B cell (primary cell): ENCODE results near the gene TMEM238L. TPM values are rescaled to one million over a fixed set of nuclear protein-coding genes. Genes with fewer than 3 reads are reported as not detected.

Source experiments
- ATAC-seq: fragments of 200-7000 bp; cut with Tn5 transposase; one replicate; pipeline ENCODE4 v1.10.0; 2021; ENCODE audit warnings: low read depth, mild to moderate bottlenecking, moderate number of reproducible peaks, moderate library complexity
- CTCF ChIA-PET: fragments of 350-600 bp; sonication (Branson Sonifier 250); formaldehyde crosslinking; loops from one replicate; lab custom pipeline; 2021; ENCODE audit warnings: antibody characterized with exemption, inconsistent platforms; lab: Charles Lee
- POLR2A ChIA-PET: fragments of 350-600 bp; sonication (Branson Sonifier 250); formaldehyde crosslinking; loops from one replicate; lab custom pipeline; 2021; ENCODE audit warnings: antibody characterized with exemption; lab: Charles Lee
- DNase-seq: peaks from one replicate; pipeline ENCODE4 v3.0.0; 2013
- H2AFZ ChIP-seq: 2 replicates; pipeline ENCODE4 v1.6.1; 2012; ENCODE audit warnings: mild to moderate bottlenecking, low read depth, low read length; ENCODE audit not compliant: insufficient read depth, poor library complexity, severe bottlenecking
- H3K27ac ChIP-seq, 2 donors: 1 replicate in 1 of 2; 2 replicates in 1 of 2; pipeline ENCODE4 v1.5.1; 2012 to 2013; ENCODE audit warnings: low read length in 2 of 2, mild to moderate bottlenecking in 2 of 2, moderate library complexity in 1 of 2
- H3K27me3 ChIP-seq, 4 experiments: fragments of 200-600 bp in 1 of 4; sonication (generic) in 1 of 4; replicated peaks in 1 of 4; 1 replicate in 2 of 4; 2 replicates in 2 of 4; pipeline versions ENCODE4 v1.6.1 to v1.7.0; 2013 to 2016; ENCODE audit warnings: low read length in 3 of 4, mild to moderate bottlenecking in 2 of 4, mixed read lengths in 1 of 4, moderate library complexity in 1 of 4; ENCODE audit not compliant: insufficient read depth in 4 of 4, control insufficient read depth in 3 of 4; ENCODE audit errors: control extremely low read depth in 1 of 4
- H3K36me3 ChIP-seq, 2 experiments: replicated peaks in 1 of 2; 1 replicate in 1 of 2; 2 replicates in 1 of 2; pipeline versions ENCODE4 v1.6.1 to v1.7.1; 2013; ENCODE audit warnings: low read length in 1 of 2; ENCODE audit not compliant: insufficient read depth in 2 of 2, control insufficient read depth in 1 of 2; ENCODE audit errors: control extremely low read depth in 1 of 2, extremely low read depth in 1 of 2
- H3K4me1 ChIP-seq, 2 donors: fragments of 200-600 bp in 1 of 2; sonication (generic) in 1 of 2; 1 replicate in 1 of 2; 2 replicates in 1 of 2; pipeline versions ENCODE4 v1.5.1 to v1.6.1; 2013 to 2017; ENCODE audit warnings: low read length in 2 of 2; ENCODE audit not compliant: control insufficient read depth in 2 of 2, insufficient read depth in 2 of 2
- H3K4me2 ChIP-seq: replicated peaks from 2 replicates; pipeline ENCODE3; 2012; ENCODE audit warnings: mild to moderate bottlenecking, low read depth, low read length; ENCODE audit not compliant: poor library complexity, severe bottlenecking
- H3K4me3 ChIP-seq, 5 experiments: fragments of 200-600 bp in 1 of 5; sonication (generic) in 1 of 5; 1 replicate in 3 of 5; 2 replicates in 2 of 5; pipeline versions ENCODE4 v1.5.1 to v1.7.0; 2011 to 2016; ENCODE audit warnings: low read length in 4 of 5, mild to moderate bottlenecking in 4 of 5, low read depth in 2 of 5, control low read depth in 1 of 5, moderate library complexity in 1 of 5; ENCODE audit not compliant: insufficient read depth in 1 of 5; ENCODE audit errors: control extremely low read depth in 1 of 5, extremely low read depth in 1 of 5
- H3K79me2 ChIP-seq: fragments of 200-600 bp; sonication (generic); one replicate; pipeline ENCODE4 v1.6.0; 2016; ENCODE audit warnings: low read length; ENCODE audit not compliant: control insufficient read depth, insufficient read depth
- H3K9ac ChIP-seq: fragments of 200-600 bp; sonication (generic); 2 replicates; pipeline ENCODE4 v1.6.1; 2017; ENCODE audit warnings: mild to moderate bottlenecking, low read length, moderate library complexity
- H3K9me3 ChIP-seq, 3 donors: one replicate each; pipeline versions ENCODE4 v1.6.1 to v1.7.1; 2013; ENCODE audit warnings: low read length in 2 of 3; ENCODE audit not compliant: control insufficient read depth in 2 of 3, insufficient read depth in 1 of 3; ENCODE audit errors: control extremely low read depth in 1 of 3
- H4K20me1 ChIP-seq: 2 replicates; pipeline ENCODE4 v1.6.0; 2012; ENCODE audit warnings: mild to moderate bottlenecking, low read length; ENCODE audit not compliant: insufficient read depth, control insufficient read depth, poor library complexity, severe bottlenecking
- H3K27ac Mint-ChIP-seq: one replicate; pipeline ENCODE4 v1.8.0; 2021; ENCODE audit warnings: mixed read lengths
- H3K27me3 Mint-ChIP-seq: one replicate; pipeline ENCODE4 v1.8.0; 2021; ENCODE audit warnings: mixed read lengths
- H3K4me1 Mint-ChIP-seq: one replicate; pipeline ENCODE4 v1.8.0; 2021; ENCODE audit warnings: mixed read lengths
- H3K4me3 Mint-ChIP-seq: one replicate; pipeline ENCODE4 v1.8.0; 2021; ENCODE audit warnings: mixed read lengths
- H3K9me3 Mint-ChIP-seq: one replicate; pipeline ENCODE4 v1.8.0; 2022; ENCODE audit warnings: mixed read lengths; ENCODE audit not compliant: insufficient read depth
- EZH2 ChIP-seq: IDR thresholded peaks from 2 replicates; pipeline ENCODE4 v1.6.1; 2012; ENCODE audit warnings: borderline replicate concordance, low read depth, mild to moderate bottlenecking, moderate library complexity, low read length; ENCODE audit not compliant: insufficient read depth, poor library complexity, severe bottlenecking
- WGBS: methylation state at CpG from one replicate; pipeline ENCODE4 v1.1.5; 2013; ENCODE audit warnings: missing lambda C conversion rate; ENCODE audit not compliant: insufficient coverage; 5-methylcytosine and 5-hydroxymethylcytosine counted together
- intact Hi-C: fragments of 100-400 bp; cut with micrococcal nuclease; formaldehyde crosslinking; loops from one replicate; pipeline ENCODE4 v1.10.0; 2022
- polyA plus RNA-seq: library from polyadenylated mRNA; depleted of rRNA; stranded (reverse); fragments of >200 nt; gene quantifications from 2 replicates; pipeline ENCODE4 v1.2.3, GENCODE V29; 2012
- total RNA-seq, 2 donors: library from RNA; stranded (reverse); fragments of 120-200 nt in 1 of 2; gene quantifications; 1 replicate in 1 of 2; 2 replicates in 1 of 2; pipeline versions ENCODE4 v1.2.3 to v1.2.4, GENCODE V29; 2013 to 2022
- TF ChIP-seq, protein P1 (sequence below): fragments of 200-600 bp; IDR thresholded peaks from one replicate; pipeline ENCODE4 v1.8.0; 2022; ENCODE audit warnings: antibody characterized with exemption, mild to moderate bottlenecking

Gene TMEM238L
- total and polyA plus RNA-seq, 2 donors (not counting 1 experiment from before 2014, with no cell fraction given): not detected

DNA sequence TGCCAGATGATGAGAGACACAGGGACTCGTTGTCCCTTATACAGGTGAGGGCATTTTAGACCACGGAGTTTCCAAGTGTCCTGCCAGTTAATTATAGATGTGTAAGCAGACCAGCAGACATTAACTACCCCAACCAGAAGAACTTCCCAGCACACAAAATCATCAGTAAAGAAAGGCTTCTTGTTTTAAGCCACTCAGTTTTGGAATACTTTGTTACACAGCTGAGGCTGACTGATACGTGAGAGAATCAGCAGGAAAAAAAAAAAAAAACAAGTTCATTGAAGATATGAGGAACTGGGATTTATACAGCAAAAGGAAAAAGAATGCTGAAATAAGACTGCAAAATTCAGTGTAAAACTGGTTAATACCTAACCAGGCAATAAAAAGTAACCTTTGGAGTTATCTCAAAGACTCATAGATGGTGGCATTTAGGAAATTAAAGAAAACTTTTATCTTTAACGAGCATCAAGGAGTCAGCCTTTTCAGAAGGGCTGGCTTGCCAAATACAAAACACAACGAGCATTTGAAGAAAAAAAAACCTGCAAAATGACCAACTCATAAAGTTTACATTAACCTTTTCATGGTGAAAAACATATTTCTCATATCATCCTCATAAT is 28.1 kb downstream of the TMEM238L start:
- H3K27me3 ChIP-seq: peaks cover 0 to 4% (median 0%) of the 10 kb centered on the region in 4 experiments
- Mint-ChIP-seq H3K27ac (no peak overlapping the region), H3K27me3 (peaks cover 2% of the 10 kb centered on the region), H3K4me3 (no peak overlapping the region), H3K9me3 (peaks cover 10% of the 10 kb centered on the region), H3K4me1 (peaks cover 5% of the 10 kb centered on the region)
- ATAC-seq: no peak
- H3K4me2 ChIP-seq: no peak overlapping the region
- intact Hi-C loops: no loop called here
- H3K79me2 ChIP-seq: no peaks in the 10 kb centered on the region
- peaks cover 0 to 8% (median 6%) of the 10 kb centered on the region in 3 donors for H3K9me3 ChIP-seq
- no peak overlapping the region for H3K27ac ChIP-seq
- DNase-seq: no peak
- H2AFZ ChIP-seq: no peak overlapping the region
- no peak overlapping the region for H3K4me3 ChIP-seq
- no peaks in the 10 kb centered on the region for H4K20me1 ChIP-seq
- TF ChIP-seq EZH2: no peak
- TF ChIP-seq, protein P1, sequence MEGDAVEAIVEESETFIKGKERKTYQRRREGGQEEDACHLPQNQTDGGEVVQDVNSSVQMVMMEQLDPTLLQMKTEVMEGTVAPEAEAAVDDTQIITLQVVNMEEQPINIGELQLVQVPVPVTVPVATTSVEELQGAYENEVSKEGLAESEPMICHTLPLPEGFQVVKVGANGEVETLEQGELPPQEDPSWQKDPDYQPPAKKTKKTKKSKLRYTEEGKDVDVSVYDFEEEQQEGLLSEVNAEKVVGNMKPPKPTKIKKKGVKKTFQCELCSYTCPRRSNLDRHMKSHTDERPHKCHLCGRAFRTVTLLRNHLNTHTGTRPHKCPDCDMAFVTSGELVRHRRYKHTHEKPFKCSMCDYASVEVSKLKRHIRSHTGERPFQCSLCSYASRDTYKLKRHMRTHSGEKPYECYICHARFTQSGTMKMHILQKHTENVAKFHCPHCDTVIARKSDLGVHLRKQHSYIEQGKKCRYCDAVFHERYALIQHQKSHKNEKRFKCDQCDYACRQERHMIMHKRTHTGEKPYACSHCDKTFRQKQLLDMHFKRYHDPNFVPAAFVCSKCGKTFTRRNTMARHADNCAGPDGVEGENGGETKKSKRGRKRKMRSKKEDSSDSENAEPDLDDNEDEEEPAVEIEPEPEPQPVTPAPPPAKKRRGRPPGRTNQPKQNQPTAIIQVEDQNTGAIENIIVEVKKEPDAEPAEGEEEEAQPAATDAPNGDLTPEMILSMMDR: no peak
- no peak overlapping the region for H3K9ac ChIP-seq
- ChIA-PET POLR2A (no interaction called here), CTCF (interaction anchor here (0.7 kb wide), 1 partner anchor 95 kb away, joined by 3 read pairs; no protein-coding TSS in a partner anchor)
- WGBS: 83% methylated on average over 1 of the region's 5 CpGs
- H3K4me1 ChIP-seq: peaks cover 0 to 6% of the 10 kb centered on the region in 2 donors
- H3K36me3 ChIP-seq: no peaks in the 10 kb centered on the region

DNA sequence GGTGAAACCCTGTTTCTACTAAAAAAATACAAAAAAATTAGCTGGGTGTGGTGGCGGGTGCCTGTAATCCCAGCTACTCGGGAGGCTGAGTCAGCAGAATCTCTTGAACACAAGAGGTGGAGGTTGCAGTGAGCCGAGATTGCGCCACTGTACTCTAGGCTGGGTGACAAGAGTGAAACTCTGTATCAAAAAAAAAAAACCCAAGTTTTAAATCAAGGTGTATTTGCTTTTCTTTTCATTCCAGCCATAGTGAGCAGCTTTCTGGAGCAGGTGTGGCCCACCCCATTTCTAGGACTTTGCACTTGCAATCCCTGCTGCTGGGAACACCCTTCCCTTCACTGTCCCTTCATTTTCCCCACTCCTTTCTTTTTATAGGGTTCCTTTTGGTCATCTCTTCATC is 28.8 kb downstream of the TMEM238L start:
- ChIA-PET CTCF (no interaction called here), POLR2A (no interaction called here)
- no peak overlapping the region for H3K4me3 ChIP-seq
- WGBS: 86% methylated on average over 3 of the region's 4 CpGs
- DNase-seq (no peak), ATAC-seq (no peak)
- H2AFZ ChIP-seq: no peak overlapping the region
- H4K20me1 ChIP-seq: no peaks in the 10 kb centered on the region
- no peak overlapping the region for H3K27ac Mint-ChIP-seq
- peaks cover 8% of the 10 kb centered on the region for H3K9me3 Mint-ChIP-seq
- no peak overlapping the region for H3K4me3 Mint-ChIP-seq
- H3K79me2 ChIP-seq: no peaks in the 10 kb centered on the region
- intact Hi-C loops: no loop called here
- H3K9ac ChIP-seq: no peak overlapping the region
- TF ChIP-seq, protein P1: no peak
- TF ChIP-seq EZH2: no peak
- peaks cover 0 to 4% (median 0%) of the 10 kb centered on the region in 4 experiments for H3K27me3 ChIP-seq
- H3K27ac ChIP-seq: no peak overlapping the region
- no peak overlapping the region for H3K4me2 ChIP-seq
- H3K4me1 Mint-ChIP-seq: peaks cover 5% of the 10 kb centered on the region
- H3K27me3 Mint-ChIP-seq: peaks cover 2% of the 10 kb centered on the region
- peaks cover 0 to 8% (median 6%) of the 10 kb centered on the region in 3 donors for H3K9me3 ChIP-seq
- H3K36me3 ChIP-seq: no peaks in the 10 kb centered on the region
- peaks cover 0 to 6% of the 10 kb centered on the region in 2 donors for H3K4me1 ChIP-seq
